ENCODE data around the gene TMEM54.

DNA sequence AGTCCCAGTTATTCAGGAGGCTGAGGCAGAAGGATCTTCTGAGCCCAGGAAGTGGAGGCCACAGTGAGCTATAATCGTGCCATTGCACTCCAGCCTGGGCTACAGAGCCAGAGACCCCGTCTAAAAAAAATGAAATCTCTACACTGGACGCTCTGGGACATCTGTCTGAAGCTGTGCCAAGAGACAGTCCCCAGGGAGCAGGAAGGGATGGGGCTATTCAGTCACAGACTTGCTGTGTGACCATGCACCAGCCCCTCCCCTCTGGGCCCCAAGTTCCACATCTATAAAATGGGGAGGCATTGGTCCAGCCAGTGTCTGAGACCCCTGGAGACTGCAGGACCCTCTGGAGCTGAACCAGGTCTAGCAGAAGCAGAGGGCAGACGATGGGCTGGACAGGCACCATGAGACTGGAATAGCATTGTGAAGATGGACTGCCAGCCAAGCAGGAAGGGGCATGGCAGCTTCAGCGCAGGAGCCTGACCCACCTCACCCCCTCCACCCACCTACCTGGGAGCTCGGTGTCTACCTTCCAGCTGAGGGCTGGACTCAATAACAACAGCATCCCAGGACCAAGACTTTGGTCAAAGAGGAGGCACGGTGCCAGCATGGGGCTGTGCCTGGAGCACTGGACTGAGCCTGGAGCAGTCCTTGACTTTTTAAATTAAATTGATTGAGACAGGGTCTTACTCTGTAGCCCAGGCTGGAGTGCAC, 1.4 kb downstream of the TMEM54 start:
- TF ChIP-seq, protein P1, sequence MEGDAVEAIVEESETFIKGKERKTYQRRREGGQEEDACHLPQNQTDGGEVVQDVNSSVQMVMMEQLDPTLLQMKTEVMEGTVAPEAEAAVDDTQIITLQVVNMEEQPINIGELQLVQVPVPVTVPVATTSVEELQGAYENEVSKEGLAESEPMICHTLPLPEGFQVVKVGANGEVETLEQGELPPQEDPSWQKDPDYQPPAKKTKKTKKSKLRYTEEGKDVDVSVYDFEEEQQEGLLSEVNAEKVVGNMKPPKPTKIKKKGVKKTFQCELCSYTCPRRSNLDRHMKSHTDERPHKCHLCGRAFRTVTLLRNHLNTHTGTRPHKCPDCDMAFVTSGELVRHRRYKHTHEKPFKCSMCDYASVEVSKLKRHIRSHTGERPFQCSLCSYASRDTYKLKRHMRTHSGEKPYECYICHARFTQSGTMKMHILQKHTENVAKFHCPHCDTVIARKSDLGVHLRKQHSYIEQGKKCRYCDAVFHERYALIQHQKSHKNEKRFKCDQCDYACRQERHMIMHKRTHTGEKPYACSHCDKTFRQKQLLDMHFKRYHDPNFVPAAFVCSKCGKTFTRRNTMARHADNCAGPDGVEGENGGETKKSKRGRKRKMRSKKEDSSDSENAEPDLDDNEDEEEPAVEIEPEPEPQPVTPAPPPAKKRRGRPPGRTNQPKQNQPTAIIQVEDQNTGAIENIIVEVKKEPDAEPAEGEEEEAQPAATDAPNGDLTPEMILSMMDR (IDR thresholded peaks at IDR 0.05): no peak
- TF ChIP-seq POLR2A (IDR thresholded peaks at IDR 0.05): no peak

All from prostate gland (tissue), 2 donors.